Measurements from ENCODE around the gene C1orf122. TPM values are rescaled to one million over a fixed set of nuclear protein-coding genes. Genes with fewer than 3 reads are reported as not detected.

The C1orf122 gene
- total and polyA plus RNA-seq, 2 of the 13 experiments (the other 11 are each of a cell fraction or from before 2014, with no cell fraction given), result 18.7 to 40.6 TPM

DNA sequence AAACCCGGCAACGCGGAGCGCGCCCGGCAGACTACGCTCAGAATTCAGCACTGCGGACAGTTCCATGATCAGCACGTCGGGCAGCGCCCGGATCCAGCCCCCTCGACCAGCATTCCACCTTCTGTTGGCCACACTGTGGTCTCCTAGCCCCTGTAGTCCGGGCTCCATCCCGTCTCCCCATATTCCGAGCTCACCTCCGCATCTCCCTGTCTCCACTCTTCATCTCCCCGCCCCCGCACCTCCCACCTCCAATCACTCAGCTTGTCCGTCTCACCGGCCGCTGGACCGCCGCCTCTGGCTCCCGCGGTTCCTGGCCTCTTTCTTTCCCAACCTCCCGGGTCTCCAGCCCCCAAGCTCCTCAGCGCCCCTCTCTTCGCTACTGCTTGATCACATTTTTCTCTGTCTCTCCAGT is 43.2 kb upstream of the C1orf122 start (continued):
- TF ChIP-seq, protein P1, sequence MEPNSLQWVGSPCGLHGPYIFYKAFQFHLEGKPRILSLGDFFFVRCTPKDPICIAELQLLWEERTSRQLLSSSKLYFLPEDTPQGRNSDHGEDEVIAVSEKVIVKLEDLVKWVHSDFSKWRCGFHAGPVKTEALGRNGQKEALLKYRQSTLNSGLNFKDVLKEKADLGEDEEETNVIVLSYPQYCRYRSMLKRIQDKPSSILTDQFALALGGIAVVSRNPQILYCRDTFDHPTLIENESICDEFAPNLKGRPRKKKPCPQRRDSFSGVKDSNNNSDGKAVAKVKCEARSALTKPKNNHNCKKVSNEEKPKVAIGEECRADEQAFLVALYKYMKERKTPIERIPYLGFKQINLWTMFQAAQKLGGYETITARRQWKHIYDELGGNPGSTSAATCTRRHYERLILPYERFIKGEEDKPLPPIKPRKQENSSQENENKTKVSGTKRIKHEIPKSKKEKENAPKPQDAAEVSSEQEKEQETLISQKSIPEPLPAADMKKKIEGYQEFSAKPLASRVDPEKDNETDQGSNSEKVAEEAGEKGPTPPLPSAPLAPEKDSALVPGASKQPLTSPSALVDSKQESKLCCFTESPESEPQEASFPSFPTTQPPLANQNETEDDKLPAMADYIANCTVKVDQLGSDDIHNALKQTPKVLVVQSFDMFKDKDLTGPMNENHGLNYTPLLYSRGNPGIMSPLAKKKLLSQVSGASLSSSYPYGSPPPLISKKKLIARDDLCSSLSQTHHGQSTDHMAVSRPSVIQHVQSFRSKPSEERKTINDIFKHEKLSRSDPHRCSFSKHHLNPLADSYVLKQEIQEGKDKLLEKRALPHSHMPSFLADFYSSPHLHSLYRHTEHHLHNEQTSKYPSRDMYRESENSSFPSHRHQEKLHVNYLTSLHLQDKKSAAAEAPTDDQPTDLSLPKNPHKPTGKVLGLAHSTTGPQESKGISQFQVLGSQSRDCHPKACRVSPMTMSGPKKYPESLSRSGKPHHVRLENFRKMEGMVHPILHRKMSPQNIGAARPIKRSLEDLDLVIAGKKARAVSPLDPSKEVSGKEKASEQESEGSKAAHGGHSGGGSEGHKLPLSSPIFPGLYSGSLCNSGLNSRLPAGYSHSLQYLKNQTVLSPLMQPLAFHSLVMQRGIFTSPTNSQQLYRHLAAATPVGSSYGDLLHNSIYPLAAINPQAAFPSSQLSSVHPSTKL (CRISPR knock-in tag; IDR thresholded peaks at IDR 0.05), result peak; percentile 86
- TF ChIP-seq ZNF644 (CRISPR knock-in tag; IDR thresholded peaks at IDR 0.05; ENCODE audit: low read depth) (peak; percentile 66), ZNF512 (CRISPR knock-in tag; IDR thresholded peaks at IDR 0.05) (no peak), THYN1 (CRISPR knock-in tag; IDR thresholded peaks at IDR 0.05; ENCODE audit: borderline replicate concordance, low read depth) (no peak), XBP1 (CRISPR knock-in tag; IDR thresholded peaks at IDR 0.05) (peak; percentile 99), GMEB2 (CRISPR knock-in tag; IDR thresholded peaks at IDR 0.05; ENCODE audit: low read depth) (no peak; the same call in 1 of the 2 replicates), SMAD9 (CRISPR knock-in tag; IDR thresholded peaks at IDR 0.05) (peak; percentile 98), HOXA7 (CRISPR knock-in tag; IDR thresholded peaks at IDR 0.05) (peak; percentile 95), ZNF724P (CRISPR knock-in tag; IDR thresholded peaks at IDR 0.05; ENCODE audit: borderline replicate concordance) (peak; percentile 93; the same call in 1 of the 2 replicates), ZNF3 (CRISPR knock-in tag; IDR thresholded peaks at IDR 0.05) (peak; percentile 94), ZNF234 (CRISPR knock-in tag; conservative IDR thresholded peaks at IDR 0.05) (peak; percentile 98), TFAP4 (IDR thresholded peaks at IDR 0.05; ENCODE audit: borderline replicate concordance, low read depth) (no peak), FOXK1 (CRISPR knock-in tag; IDR thresholded peaks at IDR 0.05; ENCODE audit: borderline replicate concordance, low read depth) (peak; percentile 98; the same call in 1 of the 2 replicates), ZNF607 (CRISPR knock-in tag; IDR thresholded peaks at IDR 0.05; ENCODE audit: borderline replicate concordance) (peak; percentile 98), ZBTB25 (CRISPR knock-in tag; IDR thresholded peaks at IDR 0.05) (peak; percentile 99), KLF9 (CRISPR knock-in tag; IDR thresholded peaks at IDR 0.05; ENCODE audit: low read depth) (peak; percentile 94), ZNF564 (CRISPR knock-in tag; IDR thresholded peaks at IDR 0.05) (peak; percentile 96), CBX2 (IDR thresholded peaks at IDR 0.05; ENCODE audit: low read depth, low read length) (no peak), CBX2 (CRISPR knock-in tag; IDR thresholded peaks at IDR 0.05; ENCODE audit: low read depth) (peak; percentile 84; the same call in 1 of the 2 replicates), ZNF256 (CRISPR knock-in tag; conservative IDR thresholded peaks at IDR 0.05) (peak; percentile 100)
- TF ChIP-seq, protein P2, sequence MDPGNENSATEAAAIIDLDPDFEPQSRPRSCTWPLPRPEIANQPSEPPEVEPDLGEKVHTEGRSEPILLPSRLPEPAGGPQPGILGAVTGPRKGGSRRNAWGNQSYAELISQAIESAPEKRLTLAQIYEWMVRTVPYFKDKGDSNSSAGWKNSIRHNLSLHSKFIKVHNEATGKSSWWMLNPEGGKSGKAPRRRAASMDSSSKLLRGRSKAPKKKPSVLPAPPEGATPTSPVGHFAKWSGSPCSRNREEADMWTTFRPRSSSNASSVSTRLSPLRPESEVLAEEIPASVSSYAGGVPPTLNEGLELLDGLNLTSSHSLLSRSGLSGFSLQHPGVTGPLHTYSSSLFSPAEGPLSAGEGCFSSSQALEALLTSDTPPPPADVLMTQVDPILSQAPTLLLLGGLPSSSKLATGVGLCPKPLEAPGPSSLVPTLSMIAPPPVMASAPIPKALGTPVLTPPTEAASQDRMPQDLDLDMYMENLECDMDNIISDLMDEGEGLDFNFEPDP (CRISPR knock-in tag; conservative IDR thresholded peaks at IDR 0.05), result peak; percentile 100
